NCI-H2227 (cell line): ENCODE data around the gene ABCA7.

Source experiments
- DNase-seq: peaks from one replicate; lab custom pipeline; 2025; ENCODE audit not compliant: unreplicated experiment; lab: John Stamatoyannopoulos, UW

Gene ABCA7

GRCh38 chr19:1039646-1040475 is at the start of gene ABCA7:
Gene ABCA7, plus strand, starts transcription at chr19:1040107. Its CDS starts 1,255 bp downstream, at chr19:1041362.
- peak; percentile 98 for DNase-seq

GRCh38 chr19:990119-990571 is 49.8 kb upstream of the ABCA7 start:
- no peak for DNase-seq

GRCh38 chr19:990746-991145 is 49.2 kb upstream of the ABCA7 start:
- no peak for DNase-seq

- no peak for DNase-seq
These were observed 48.6 kb upstream of the ABCA7 start for GRCh38 chr19:991174-991931.

GRCh38 chr19:991932-992669 is 47.8 kb upstream of the ABCA7 start:
- DNase-seq: no peak

GRCh38 chr19:992670-993055 is 47.2 kb upstream of the ABCA7 start:
- DNase-seq: no peak

- no peak for DNase-seq
These were observed 46.5 kb upstream of the ABCA7 start for GRCh38 chr19:993361-993830.

GRCh38 chr19:993831-994393 is 46.0 kb upstream of the ABCA7 start:
- DNase-seq: no peak

- no peak for DNase-seq
These were observed 45.4 kb upstream of the ABCA7 start for GRCh38 chr19:994516-994915.

- no peak for DNase-seq
These were observed 44.7 kb upstream of the ABCA7 start for GRCh38 chr19:995051-995827.

GRCh38 chr19:996051-996838 is 43.7 kb upstream of the ABCA7 start:
- DNase-seq: peak; percentile 52

GRCh38 chr19:998064-998463 is 41.8 kb upstream of the ABCA7 start:
- no peak for DNase-seq

- DNase-seq: no peak
These were observed 40.6 kb upstream of the ABCA7 start for GRCh38 chr19:999379-999719.

GRCh38 chr19:1000095-1000494 is 39.8 kb upstream of the ABCA7 start, which contains the start of gene GRIN3B:
Gene GRIN3B, plus strand, starts transcription at chr19:1000419. Its CDS starts 19 bp downstream, at chr19:1000438.
- DNase-seq: peak; percentile 25

GRCh38 chr19:1000591-1001537 is 39.0 kb upstream of the ABCA7 start:
- DNase-seq: no peak

- peak; percentile 47 for DNase-seq
These were observed 38.3 kb upstream of the ABCA7 start for GRCh38 chr19:1001538-1002166.

- no peak for DNase-seq
These were observed 37.3 kb upstream of the ABCA7 start for GRCh38 chr19:1002600-1002999.

GRCh38 chr19:1003283-1003682 is 36.6 kb upstream of the ABCA7 start:
- DNase-seq: no peak
